HepG2 (cell line): ENCODE measurements around the gene NLRX1. TPM values are rescaled to one million over a fixed set of nuclear protein-coding genes. Genes with fewer than 3 reads are reported as not detected.

ENCODE experiments used
- ARNTL ChIP-seq: sonication (generic); formaldehyde crosslinking; IDR thresholded peaks from 2 replicates; pipeline ENCODE4 v1.4.0; 2020; ENCODE audit warnings: mild to moderate bottlenecking, missing genetic modification reagents
- HHEX ChIP-seq: IDR thresholded peaks from 2 replicates; pipeline ENCODE4 v1.6.1; 2016; ENCODE audit warnings: control low read depth
- KDM4B ChIP-seq: sonication (generic); formaldehyde crosslinking; IDR thresholded peaks from 2 replicates; pipeline ENCODE4 v1.4.0; 2020; ENCODE audit warnings: missing genetic modification reagents
- KDM6A ChIP-seq: IDR thresholded peaks from 2 replicates; pipeline ENCODE4 v1.6.1; 2016; ENCODE audit warnings: low read depth
- MAFG ChIP-seq: sonication (generic); formaldehyde crosslinking; IDR thresholded peaks from 2 replicates; pipeline ENCODE4 v1.5.1; 2020; ENCODE audit warnings: mild to moderate bottlenecking, missing genetic modification reagents
- MXD4 ChIP-seq: IDR thresholded peaks from 2 replicates; pipeline ENCODE4 v1.6.1; 2016; ENCODE audit warnings: mild to moderate bottlenecking, missing biosample characterization, missing genetic modification reagents
- TAF1 ChIP-seq: sonication (generic); formaldehyde crosslinking; IDR thresholded peaks from 2 replicates; pipeline ENCODE4 v1.4.0; 2020; ENCODE audit warnings: missing genetic modification reagents
- ZHX1 ChIP-seq: sonication (generic); formaldehyde crosslinking; IDR thresholded peaks from 2 replicates; pipeline ENCODE4 v1.8.1; 2022; ENCODE audit warnings: low read depth, mild to moderate bottlenecking, missing genetic modification reagents
- ZNF143 ChIP-seq: sonication (generic); formaldehyde crosslinking; IDR thresholded peaks from 2 replicates; pipeline ENCODE4 v1.4.0; 2020; ENCODE audit warnings: missing genetic modification reagents
- ZNF333 ChIP-seq: sonication (generic); formaldehyde crosslinking; IDR thresholded peaks from 2 replicates; pipeline ENCODE4 v1.4.0; 2020; ENCODE audit warnings: mild to moderate bottlenecking, missing genetic modification reagents, borderline replicate concordance
- ZNF430 ChIP-seq: sonication (generic); formaldehyde crosslinking; IDR thresholded peaks from 2 replicates; pipeline ENCODE4 v1.9.0; 2021; ENCODE audit warnings: mild to moderate bottlenecking, missing genetic modification reagents
- ZNF766 ChIP-seq: sonication (generic); formaldehyde crosslinking; IDR thresholded peaks from 2 replicates; pipeline ENCODE4 v1.5.0; 2020; ENCODE audit warnings: missing genetic modification reagents, borderline replicate concordance
- ZNF772 ChIP-seq: sonication (generic); formaldehyde crosslinking; IDR thresholded peaks from 2 replicates; pipeline ENCODE4 v1.5.0; 2020; ENCODE audit warnings: mild to moderate bottlenecking, missing genetic modification reagents
- ZNF883 ChIP-seq: sonication (generic); formaldehyde crosslinking; IDR thresholded peaks from 2 replicates; pipeline ENCODE4 v1.5.1; 2020; ENCODE audit warnings: mild to moderate bottlenecking, missing genetic modification reagents; ENCODE audit errors: not compliant biosample characterization
- ZSCAN12 ChIP-seq: sonication (generic); formaldehyde crosslinking; IDR thresholded peaks from 2 replicates; pipeline ENCODE4 v1.9.0; 2021; ENCODE audit warnings: mild to moderate bottlenecking, missing genetic modification reagents
- polyA plus RNA-seq, 8 experiments: library from polyadenylated mRNA; depleted of rRNA in 3 of 8; stranded (reverse) in 7 of 8; unstranded in 1 of 8; fragments of >200 nt; fragmentation: Illumina TruSeq in 4 of 8; extraction: Trizol in 4 of 8; gene quantifications; 2 replicates each; pipeline versions ENCODE4 v1.2.1 to v1.2.3, GENCODE V29; 2011 to 2016; ENCODE audit warnings: low read depth in 4 of 8, missing spikeins in 1 of 8, mixed read lengths in 1 of 8; ENCODE audit not compliant: insufficient read depth in 1 of 8
- total RNA-seq, 5 experiments: library from RNA; depleted of rRNA; stranded (reverse); fragments of >200 nt; fragmentation: Illumina TruSeq; extraction: Trizol; gene quantifications; 2 replicates each; pipeline ENCODE4 v1.2.3, GENCODE V29; 2016; ENCODE audit warnings: low read depth in 1 of 5
- TF ChIP-seq, protein P1 (sequence below), 2 experiments: fragments of 450-650 bp in 1 of 2; sonication (generic) in 1 of 2; formaldehyde crosslinking in 1 of 2; IDR thresholded peaks; 2 replicates each; pipeline versions ENCODE4 v1.6.1 to v1.8.0; 2016 to 2022; ENCODE audit warnings: antibody characterized with exemption in 1 of 2, mild to moderate bottlenecking in 1 of 2, missing genetic modification reagents in 1 of 2
- TF ChIP-seq, protein P2 (sequence below): IDR thresholded peaks from 2 replicates; pipeline ENCODE4 v1.6.1; 2016; ENCODE audit warnings: control low read depth

The NLRX1 gene
- total and polyA plus RNA-seq, 2 of the 13 experiments (the other 11 are each of a cell fraction or from before 2014, with no cell fraction given): 8.7 to 11.0 TPM

DNA sequence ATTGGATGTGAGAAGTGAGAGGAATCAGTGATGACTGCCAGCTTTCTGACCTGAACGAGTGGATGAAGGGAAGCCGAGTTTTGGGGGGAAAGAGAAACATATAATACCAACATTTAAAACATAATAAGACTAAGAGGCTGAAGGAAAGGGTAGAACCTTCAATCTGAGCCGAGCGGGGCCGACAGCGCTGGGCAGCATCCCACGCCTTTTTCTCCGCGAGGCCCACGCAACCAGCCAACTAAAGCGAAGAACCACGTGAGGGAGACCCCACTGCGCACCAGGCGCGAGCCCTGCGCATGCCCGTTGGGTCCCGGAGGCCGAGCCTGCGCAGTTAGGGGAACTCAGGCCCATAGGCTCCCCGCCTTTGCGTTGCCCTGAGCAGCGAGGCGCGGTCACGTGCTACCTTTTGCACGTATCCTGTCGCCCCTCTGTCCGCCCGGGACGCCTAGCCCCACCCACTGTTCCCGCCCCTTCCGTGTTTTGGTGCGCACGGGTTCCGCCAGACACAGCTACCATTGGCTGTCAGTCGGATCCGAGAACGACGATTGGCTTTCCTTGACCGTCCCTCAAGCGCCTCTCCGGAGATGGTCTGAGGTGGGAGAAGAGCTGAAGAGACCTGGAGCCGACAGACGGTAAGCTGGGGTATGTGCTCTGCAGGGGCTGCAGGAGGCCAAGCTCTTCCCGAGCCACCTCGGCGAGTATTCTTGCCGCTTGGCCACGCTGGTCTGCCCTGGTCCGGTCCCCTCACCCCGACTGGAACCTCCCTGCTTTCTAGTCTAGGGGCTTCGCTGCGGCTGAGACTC is 47.3 kb upstream of the NLRX1 start, which contains the start of gene HINFP (continued):
- TF ChIP-seq KDM6A (CRISPR knock-in tag): no peak
- TF ChIP-seq, protein P1, sequence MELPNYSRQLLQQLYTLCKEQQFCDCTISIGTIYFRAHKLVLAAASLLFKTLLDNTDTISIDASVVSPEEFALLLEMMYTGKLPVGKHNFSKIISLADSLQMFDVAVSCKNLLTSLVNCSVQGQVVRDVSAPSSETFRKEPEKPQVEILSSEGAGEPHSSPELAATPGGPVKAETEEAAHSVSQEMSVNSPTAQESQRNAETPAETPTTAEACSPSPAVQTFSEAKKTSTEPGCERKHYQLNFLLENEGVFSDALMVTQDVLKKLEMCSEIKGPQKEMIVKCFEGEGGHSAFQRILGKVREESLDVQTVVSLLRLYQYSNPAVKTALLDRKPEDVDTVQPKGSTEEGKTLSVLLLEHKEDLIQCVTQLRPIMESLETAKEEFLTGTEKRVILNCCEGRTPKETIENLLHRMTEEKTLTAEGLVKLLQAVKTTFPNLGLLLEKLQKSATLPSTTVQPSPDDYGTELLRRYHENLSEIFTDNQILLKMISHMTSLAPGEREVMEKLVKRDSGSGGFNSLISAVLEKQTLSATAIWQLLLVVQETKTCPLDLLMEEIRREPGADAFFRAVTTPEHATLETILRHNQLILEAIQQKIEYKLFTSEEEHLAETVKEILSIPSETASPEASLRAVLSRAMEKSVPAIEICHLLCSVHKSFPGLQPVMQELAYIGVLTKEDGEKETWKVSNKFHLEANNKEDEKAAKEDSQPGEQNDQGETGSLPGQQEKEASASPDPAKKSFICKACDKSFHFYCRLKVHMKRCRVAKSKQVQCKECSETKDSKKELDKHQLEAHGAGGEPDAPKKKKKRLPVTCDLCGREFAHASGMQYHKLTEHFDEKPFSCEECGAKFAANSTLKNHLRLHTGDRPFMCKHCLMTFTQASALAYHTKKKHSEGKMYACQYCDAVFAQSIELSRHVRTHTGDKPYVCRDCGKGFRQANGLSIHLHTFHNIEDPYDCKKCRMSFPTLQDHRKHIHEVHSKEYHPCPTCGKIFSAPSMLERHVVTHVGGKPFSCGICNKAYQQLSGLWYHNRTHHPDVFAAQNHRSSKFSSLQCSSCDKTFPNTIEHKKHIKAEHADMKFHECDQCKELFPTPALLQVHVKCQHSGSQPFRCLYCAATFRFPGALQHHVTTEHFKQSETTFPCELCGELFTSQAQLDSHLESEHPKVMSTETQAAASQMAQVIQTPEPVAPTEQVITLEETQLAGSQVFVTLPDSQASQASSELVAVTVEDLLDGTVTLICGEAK (IDR thresholded peaks at IDR 0.05): no peak
- TF ChIP-seq, protein P1 (CRISPR knock-in tag; IDR thresholded peaks at IDR 0.05): peak; percentile 62; the same call in 1 of the 2 replicates
- peak; percentile 67; the same call in 1 of the 2 replicates for TF ChIP-seq ZNF143
- TF ChIP-seq ZNF766 (CRISPR knock-in tag): no peak
- peak; percentile 53; the same call in 1 of the 2 replicates for TF ChIP-seq ZSCAN12 (CRISPR knock-in tag)
- peak; percentile 36 for TF ChIP-seq ZNF883 (CRISPR knock-in tag)
- peak; percentile 69 for TF ChIP-seq TAF1
- TF ChIP-seq ZNF333 (CRISPR knock-in tag): no peak
- TF ChIP-seq MAFG (CRISPR knock-in tag): no peak
- no peak; the same call in 1 of the 2 replicates for TF ChIP-seq ARNTL
- no peak for TF ChIP-seq KDM4B
- TF ChIP-seq ZNF430: no peak
- TF ChIP-seq, protein P2, sequence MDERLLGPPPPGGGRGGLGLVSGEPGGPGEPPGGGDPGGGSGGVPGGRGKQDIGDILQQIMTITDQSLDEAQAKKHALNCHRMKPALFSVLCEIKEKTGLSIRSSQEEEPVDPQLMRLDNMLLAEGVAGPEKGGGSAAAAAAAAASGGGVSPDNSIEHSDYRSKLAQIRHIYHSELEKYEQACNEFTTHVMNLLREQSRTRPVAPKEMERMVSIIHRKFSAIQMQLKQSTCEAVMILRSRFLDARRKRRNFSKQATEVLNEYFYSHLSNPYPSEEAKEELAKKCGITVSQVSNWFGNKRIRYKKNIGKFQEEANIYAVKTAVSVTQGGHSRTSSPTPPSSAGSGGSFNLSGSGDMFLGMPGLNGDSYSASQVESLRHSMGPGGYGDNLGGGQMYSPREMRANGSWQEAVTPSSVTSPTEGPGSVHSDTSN: peak; percentile 89
- TF ChIP-seq MXD4 (CRISPR knock-in tag): peak; percentile 89
- no peak for TF ChIP-seq ZHX1 (CRISPR knock-in tag)
- TF ChIP-seq ZNF772 (CRISPR knock-in tag): peak; percentile 82
- no peak for TF ChIP-seq HHEX (CRISPR knock-in tag)
